Embryonic facial prominence (tissue), 1 donor: Measurements from ENCODE around the gene KIAA0408.
"Not testable (repeated sequence)": the region's sequence is repeated elsewhere in the genome, so short reads cannot be mapped to it uniquely, and the experiment has no call there.

ENCODE experiments used
- DNase-seq: peaks from one replicate; pipeline ENCODE4 v3.0.0-alpha.2; 2016; ENCODE audit errors: extremely low spot score

Gene KIAA0408

DNA sequence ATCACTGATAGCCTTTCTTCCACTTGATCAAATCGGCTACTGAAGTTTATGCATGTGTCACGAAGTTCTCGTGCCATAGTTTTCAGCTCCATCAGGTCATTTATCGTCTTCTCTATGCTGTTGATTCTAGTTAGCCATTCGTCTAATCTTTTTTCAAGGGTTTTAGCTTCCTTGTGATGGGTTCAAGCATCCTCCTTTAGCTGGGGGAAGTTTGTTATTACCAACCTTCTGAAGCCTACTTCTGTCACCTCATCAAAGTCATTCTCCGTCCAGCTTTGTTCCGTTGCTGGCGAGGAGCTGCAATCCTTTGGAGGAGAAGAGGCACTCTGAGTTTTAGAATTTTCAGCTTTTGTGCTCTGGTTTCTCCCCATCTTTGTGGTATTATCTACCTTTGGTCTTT, 47.2 kb downstream of the KIAA0408 start:
- DNase-seq, result not testable (repeated sequence)
